Left forelimb (tissue), 1 donor: ENCODE measurements around the gene NRL.

Source experiments
- DNase-seq: peaks from one replicate; pipeline ENCODE4 v3.0.0-alpha.2; 2018; ENCODE audit warnings: low spot score

The NRL gene

DNA sequence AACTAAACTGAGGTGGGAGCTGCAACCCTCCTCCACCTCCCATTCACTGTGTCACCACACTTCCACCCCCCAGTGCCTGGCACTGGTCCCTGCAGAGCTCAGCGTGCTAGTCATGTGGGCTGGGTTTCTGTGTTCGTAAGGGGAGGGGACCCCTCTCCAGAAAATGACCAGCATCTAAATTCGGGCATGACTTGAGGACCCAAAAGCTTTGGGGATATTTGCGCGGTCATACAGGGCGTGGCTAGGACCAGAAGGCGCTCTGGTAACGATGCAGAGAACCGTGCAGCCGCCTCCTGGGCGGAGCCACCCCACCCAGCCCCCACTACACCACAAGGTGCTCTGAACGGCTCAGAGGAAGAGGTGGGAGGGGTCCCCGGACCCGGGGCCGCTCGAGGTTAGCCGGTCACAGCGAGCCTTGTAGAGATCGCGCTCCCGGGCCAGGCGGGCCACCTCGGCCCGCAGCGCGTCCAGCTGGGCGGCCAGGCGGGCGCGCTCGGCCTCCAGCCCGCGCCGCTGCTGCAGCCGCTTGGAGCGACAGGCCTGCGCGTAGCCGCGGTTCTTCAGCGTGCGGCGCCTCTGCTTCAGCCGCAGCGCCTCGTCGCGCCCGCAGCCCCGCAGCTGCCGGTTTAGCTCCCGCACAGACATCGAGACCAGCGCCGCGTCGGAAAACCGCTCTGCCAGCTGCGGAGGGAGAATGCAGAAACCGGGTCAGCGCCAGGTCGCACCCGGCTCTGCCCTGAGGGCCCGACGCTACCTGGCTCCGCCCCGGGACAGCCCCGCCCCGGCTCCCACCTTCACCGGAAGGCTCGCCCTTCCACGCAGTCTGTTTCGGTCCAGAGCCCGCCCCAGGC is 33.6 kb downstream of the NRL start:
- DNase-seq: no peak

DNA sequence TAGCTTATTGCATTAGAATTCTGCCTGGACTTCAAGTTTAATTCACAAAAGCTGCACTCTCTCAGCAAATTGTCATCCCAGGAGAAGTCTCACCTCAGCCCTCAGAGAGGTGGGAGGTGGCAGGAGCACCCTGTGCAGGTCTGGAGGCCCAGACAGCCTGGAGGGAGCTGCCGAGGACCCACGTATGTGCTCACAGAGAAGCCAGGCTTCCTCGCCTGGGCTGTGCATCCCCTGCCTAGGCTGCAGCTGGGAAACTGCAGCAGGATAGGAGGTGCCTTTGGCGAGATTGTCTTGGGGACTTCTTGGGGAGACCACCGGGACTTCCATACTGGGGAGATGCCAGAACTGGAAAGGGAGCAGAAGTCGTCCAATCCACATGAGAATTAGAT is 34.6 kb downstream of the NRL start:
- DNase-seq: no peak

DNA sequence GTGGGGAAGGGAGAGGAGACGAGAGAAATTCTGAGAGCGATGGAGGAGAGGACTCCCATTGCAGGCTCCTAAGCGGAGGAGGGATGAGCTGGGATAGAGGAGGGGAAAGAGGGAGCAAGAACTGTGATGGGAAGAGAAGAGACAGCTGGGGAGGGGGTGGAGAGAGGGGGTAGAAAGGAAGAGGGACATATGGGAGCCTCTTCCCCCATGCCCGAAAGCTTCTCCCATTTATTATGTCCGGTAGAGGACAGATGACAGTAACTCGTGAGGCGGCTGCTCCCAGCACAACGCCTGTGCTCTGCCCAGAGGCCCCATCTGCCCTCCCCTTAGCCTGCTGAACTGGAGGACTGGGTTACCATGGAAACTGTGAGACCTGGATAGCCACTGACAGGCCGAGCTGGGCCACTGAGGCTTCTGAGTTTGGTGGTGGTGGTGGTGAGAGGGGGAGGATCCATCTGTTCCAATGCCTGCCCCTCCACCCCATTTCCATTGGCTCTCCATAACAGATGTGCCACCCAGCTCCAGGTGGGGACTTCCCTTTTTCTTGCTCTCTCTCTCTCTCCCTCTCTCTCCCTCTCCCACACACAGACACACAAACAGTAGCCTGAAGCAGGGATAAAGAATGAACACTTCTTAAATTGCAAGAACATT is 35.1 kb downstream of the NRL start:
- DNase-seq: no peak

DNA sequence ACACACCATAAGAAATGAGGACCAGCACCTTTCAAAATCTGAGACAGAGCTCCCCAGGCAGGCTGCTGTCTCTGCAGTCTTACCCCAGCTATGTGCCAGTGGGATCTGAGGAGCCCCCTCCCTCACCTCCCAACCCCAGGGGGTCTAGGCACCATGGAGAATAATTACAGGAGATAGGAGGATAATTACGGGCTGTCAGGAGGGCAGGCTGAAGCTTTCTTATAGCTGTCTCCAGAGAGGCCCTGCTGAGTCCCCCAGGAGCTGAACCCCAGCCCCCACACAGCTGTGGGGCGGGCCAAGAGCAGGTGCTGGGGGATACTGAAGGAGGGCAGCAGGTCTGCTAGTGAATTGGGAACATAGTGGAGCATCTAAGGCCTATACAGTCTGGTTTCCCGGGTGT is 36.6 kb downstream of the NRL start:
- no peak for DNase-seq

DNA sequence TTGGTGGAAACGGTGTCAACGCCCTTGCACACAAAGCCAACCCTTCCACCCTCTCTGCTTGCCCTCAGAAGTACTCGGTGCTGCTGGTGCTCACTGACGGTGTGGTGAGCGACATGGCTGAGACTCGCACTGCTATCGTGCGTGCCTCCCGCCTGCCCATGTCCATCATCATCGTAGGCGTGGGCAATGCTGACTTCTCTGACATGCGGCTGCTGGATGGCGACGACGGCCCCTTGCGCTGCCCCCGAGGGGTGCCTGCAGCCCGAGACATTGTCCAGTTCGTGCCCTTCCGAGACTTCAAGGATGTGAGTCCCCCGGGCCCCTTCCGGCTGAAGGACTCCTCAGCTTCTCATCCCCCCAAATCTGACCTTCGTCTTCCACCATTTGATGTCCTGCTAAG is 37.7 kb downstream of the NRL start:
- DNase-seq: no peak

DNA sequence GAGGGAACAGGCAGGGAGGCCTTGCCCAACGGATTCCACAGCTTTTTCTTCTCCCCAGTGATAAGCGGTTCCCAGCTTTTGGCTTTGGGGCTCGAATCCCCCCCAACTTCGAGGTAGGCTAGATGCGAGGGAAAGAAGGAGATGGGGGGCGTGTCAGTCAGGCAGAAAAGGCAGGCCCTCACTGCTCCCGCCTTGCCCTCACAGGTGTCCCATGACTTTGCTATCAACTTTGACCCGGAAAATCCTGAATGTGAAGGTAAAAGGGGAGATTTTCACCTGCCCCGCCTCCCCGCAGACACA is 38.5 kb downstream of the NRL start:
- no peak for DNase-seq

DNA sequence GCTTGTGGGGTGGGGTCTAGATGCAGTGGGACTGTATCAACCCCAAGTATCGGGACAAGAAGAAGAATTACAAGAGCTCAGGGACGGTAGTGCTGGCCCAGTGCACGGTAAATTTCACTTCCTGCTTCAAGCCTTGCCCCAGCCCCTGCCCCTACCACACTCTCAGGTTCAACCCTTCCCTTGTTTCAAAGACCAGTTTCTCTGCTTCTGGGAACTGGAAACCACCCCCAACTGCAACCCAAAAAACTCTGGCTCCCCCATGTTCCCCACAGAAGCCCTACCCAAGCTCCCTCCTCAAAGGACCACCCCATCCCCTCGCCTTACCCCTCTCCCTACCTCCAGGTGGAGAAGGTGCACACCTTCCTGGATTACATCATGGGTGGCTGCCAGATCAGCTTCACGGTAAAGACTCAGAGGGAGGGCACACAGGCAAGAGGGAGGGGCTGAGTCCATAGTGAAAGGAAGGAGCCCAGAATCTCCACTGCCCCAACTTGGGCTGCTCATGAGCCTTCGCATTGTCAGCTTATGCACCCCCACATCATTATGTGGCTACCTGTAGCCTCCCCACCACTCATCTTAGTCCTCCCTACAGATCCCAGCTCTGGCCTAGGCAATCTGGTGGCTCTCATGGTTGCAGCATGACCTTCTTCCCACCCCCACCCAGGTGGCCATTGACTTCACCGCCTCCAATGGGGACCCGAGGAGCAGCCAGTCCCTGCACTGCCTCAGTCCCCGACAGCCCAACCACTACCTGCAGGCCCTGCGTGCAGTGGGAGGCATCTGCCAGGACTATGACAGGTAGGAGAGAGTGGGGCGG is 39.1 kb downstream of the NRL start:
- no peak for DNase-seq

DNA sequence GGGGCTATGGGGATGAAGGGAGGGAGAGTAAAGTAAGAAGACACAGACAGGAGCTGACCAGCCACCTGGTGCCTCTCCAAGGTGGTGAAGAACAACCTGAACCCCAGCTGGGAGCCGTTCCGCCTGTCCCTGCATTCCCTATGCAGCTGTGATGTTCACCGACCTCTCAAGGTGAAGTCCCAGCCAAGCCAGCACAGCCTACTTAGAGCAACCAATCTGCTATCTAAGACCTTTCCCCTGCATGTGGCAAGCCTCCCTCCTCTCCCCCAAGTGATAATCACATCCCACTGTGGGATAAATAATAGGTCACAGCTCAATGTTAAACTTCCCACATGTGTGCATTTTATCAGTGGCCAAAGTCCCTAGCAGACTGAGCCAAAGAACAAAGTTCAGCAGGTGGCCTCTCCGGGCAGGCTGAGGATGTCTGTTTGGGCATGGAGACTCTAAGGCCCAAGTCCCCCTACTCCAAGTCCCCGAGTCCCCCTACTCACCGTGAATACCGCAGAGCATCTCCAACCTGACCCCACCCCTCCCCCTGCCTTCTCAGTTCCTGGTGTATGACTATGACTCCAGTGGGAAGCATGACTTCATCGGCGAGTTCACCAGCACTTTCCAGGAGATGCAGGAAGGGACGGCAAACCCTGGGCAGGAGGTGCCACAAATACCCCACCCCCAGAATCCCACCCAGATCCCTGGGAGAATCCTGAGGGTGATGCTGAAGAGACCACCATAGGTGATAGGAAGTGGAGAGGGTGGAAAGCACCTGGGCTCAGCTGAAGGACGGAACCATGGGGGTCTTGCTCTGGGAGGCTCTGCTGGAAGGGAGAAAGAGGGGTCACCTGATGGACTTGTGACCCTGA is 39.9 kb downstream of the NRL start:
- DNase-seq: no peak

DNA sequence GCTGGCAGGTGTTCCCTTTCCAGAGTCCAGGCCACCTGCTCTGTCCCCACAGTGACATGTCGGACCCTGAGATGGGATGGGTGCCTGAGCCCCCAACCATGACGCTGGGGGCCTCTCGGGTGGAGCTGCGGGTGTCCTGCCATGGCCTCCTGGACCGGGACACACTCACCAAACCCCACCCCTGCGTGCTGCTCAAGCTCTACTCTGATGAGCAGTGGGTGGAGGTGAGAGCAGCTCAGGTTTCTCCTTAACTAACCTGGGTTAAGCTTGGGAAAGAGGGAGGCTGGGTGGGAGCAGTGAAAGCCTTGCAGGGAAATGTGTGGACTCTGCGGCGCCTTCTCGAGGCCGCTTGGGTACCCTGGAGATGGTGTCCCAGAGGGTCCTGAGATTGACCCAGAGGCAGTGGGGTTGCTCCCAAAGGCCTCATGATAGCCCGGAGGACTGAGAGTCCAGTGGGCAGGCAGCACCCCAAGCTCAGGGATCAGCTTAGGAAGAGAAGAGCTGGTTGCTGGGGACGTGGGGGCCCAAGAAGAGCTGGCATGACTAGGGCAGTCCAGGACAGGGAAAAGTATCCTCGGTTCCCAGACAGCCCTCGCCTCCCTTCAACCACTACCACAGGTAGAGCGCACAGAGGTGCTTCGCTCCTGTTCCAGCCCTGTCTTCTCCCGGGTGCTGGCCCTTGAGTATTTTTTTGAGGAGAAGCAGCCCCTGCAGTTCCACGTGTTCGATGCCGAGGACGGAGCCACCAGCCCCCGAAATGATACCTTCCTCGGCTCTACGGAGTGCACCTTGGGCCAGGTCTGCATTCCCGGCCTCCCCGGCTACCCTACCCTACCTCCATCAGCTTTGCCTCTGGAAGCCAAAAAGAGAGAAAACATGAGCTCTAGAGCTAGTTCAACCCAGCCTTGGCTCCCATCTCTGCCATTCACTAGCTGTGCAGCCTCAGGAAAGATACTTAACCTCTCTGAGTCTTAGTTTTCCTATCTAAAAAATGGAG is 41.6 kb downstream of the NRL start:
- no peak for DNase-seq

DNA sequence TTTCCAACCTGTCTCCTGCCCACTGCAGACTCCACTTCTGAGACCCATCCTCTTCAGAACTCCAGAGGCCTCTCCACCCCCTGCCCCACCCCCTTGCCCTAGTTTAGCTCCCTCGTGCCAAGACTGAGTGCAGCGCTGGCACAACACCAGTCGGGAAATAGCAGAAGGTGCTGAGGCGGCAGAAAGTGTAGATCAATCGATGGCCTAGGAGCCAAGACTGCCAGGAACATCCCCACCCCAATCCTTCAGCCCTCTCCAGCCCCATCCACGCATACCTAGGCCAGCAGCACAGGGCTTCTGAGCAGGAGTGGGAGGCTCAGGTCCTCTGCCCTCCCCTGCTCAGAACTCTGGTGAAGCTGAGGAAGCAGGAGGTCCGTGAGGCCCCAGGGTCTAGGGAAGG is 42.3 kb downstream of the NRL start:
- no peak for DNase-seq

DNA sequence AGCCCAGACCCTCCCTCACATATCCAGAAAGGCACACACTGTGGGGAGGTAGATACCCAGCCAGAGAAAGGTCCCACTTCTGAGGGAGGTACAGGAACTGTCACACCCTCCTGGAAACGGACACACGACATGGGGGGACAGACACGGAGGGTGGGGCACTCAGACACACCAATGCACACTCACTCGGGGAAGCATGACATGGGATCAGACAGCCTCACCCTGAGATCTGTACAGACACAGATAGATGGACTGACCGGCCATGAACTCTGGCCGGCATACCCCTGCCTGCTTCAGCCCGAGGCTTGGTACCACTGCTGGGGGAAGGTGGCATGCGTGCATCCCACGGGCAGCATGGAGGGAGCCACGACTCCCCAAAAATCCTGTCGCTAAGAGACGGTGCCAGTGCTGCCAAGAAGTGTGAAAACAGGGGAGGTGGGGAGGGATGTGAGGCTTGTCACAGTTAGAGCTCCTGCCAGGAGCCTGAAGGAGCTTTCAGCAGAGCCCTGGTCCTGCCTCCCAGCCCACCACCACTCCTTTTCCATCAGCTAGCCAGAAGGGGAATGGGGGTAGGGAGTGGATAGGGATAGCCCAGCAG is 42.8 kb downstream of the NRL start:
- DNase-seq: no peak

DNA sequence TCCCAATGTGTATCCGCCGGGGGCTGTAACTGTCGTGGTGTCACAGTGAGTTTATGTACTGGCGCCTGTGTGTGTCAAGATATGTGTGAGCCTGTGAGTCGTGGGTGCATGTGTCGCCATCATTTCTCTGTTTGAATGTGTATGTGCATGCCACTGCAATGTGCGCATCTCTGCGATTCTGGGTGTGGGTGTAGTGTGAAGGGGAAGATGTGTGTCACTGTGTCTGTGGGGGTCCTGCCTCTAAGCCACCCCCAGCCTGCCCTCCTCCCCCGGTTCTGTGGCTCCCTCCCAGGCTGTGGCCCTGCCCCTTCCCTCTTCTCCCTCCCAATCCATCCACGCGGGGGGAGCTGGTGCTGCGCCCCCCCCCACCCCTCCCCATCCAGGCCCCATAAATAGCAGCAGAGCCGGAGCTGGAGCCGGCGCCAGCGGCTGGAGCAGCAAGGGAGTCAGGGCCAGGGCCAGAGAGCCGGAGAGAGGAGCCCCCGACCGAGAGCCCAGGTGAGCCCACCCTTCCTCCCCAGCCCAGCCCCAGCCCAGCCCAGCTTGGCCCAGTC is 43.5 kb downstream of the NRL start, which contains the start of gene CPNE6:
TSS of gene CPNE6 (plus strand) at position 419 of the 554 bp plus-strand sequence. CDS start 1,375 bp downstream, outside the sequence.
- DNase-seq: no peak

DNA sequence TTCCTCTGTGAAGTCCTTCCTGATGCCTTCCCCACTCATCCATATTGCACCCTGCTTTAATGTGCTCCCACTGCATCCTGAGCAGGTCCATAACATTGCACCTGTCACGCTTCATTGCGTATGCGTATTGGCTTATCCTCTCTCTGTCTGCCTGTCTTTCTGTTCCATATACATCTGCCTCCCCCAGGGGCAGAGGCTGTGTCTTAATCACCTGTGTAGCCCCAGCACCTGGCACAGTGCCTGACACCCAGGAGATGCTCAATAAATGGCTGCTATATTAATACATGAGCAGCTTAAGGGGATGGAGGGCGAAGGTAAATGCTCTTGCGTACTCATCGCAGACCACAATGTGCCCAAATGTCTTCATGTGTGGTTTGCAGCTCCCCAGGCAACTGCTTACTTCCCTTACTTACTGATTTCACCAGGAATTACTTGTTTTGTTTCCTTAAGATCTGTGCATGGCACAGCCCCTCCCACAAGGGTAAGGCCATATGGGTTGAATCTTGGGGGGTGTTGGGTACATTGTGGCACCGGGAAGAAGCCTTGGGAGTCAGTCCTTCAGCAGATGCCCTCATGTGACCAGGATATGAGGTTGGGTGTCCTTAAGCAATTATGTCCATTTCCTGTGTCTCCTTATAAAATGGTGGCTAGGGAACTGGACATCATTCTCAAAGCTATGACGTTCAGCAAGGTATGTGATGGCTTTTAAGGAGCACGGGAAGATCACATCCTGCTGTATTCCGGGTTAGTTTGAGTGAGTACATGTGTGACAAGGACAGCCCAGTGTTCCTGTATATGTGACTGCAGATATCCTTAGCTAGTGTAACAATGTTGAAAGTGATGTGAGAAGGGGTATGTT is 44.2 kb downstream of the NRL start:
- no peak for DNase-seq

DNA sequence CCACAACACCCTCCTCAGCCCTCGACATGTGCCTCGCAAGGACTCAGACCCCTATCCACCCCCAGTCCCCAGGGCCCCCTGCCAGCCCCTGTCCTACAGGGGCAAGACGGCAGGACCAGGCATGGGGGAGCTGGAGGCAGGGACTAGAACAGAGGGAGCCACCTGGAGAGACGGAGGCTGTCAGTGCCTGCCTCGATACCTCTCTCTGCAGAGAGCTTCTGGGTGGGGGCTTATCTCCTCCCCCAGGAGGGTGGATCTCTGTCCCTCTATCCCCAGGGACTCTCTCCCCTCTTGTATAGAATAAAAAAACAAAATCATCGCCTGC is 45.4 kb downstream of the NRL start:
- no peak for DNase-seq

DNA sequence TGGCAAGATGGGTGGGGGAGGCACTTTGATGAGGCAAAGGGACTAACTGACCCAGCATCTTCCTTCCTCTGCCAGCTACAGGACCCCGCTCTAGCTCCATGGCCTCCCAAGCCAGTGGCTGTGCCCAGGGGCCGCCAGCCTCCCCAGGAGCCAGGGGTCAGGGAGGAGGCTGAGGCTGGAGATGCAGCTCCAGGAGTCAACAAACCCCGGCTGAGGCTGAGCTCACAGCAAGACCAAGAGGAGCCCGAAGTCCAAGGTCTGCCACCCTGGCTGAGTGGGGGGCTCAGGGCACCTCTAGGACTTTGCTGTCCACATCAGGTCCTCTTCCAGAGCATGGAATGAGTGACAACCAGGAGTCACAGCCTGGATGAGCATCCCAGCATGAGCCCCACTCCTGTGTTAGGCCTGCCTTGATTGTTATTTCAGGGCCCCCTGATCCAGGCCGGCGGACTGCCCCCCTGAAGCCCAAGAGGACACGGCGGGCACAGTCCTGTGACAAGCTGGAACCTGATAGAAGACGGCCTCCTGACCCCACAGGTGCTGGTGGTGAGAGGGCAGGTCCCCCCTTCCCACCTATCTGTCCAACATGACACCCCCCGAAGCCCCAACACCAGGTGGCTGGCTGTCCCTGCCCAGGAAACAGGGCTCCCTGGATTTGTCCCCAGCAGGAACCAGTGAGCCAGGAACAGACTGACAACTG is 45.9 kb downstream of the NRL start:
- no peak for DNase-seq

DNA sequence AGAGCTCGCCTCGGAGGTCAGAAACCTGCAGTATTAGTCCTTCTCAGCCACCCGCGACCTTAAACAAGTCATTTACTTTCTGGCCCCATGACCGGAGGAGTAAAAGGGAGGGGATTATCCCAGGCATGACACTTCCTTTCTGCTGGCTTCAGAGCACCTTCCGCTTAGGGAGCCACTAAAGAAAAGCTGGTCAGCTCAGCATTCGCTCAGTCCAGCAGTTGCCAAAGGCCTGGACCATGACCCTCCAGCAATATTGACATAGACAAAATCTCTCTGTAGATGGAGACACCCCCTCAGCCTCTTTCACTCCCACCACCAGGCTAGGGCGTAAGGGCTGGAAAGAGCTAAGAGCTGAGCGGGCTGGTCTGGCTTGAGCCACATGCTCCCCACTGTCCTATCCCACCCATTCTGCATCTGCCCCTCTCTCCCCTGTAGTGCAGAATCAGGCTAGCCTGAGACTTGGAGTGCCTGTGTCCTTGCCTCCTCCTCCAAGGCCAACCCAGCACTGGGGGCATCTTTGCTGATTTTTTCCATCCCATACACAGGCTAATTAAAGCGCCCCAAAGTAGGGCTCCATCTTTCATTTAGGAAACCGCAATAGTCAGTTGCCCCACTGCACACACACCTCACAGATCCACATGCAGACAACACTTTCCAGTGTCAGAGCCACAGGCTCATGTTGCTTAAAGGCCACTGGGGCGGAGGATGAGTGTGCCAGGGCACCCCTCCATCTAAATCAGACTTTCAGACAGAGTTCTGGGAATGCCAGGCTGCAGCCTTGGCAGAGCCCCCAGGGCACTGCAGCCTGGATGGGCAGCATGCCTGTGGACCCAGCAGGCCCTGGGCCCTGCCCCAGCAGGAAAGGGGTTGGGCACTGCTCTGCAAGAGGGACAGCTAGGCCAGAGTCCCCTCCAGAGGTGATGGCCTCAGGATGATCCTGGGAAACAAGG is 47.3 kb downstream of the NRL start:
- DNase-seq: no peak

DNA sequence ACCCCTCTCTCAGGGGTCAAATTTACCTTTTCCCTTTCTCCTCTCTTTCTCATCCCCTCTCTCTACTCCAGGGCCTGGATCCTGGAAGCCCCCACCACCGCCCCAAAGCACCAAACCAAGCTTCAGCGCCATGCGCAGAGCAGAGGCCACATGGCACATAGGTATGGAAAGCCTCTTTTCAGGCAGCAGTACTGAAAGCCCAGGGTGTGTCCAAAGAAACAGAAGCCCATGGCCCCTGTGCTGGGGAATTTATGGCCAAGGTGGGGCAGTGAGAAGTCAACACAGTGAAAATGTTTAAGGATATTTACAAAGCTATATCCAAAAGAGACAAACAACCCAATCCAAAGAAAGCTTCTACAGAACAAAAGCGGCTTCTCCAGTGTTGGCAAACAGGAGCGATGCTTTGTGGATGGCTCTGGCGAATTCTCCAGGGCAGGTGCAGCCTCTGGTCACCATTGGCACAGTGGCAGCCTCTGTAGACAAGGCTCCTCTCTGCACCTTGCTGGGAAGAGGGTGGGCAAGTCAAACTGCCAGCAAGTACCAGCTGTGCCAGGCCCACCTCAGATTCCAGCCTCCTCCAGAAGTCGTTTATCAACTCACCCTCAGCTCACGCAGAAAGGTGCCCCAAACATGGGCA is 48.1 kb downstream of the NRL start:
- DNase-seq: no peak
